Spinal cord (tissue), 10 donors: ENCODE results near the gene STARD4. TPM values are rescaled to one million over a fixed set of nuclear protein-coding genes. Genes with fewer than 3 reads are reported as not detected.
A peak's percentile ranks its signal among the peaks of the same experiment; 100 is the strongest.

Source experiments
- DNase-seq, 6 donors: peaks; one replicate each; pipeline versions ENCODE4 v3.0.0 to v3.0.0-alpha.2; 2013 to 2015; ENCODE audit warnings: low spot score in 6 of 6, low read depth in 4 of 6
- H3K27ac ChIP-seq: one replicate; pipeline ENCODE4 v1.5.1; 2013; ENCODE audit warnings: low read depth, low read length, control low read depth
- H3K27me3 ChIP-seq: one replicate; pipeline ENCODE4 v1.6.1; 2013; ENCODE audit warnings: low read length; ENCODE audit not compliant: control insufficient read depth, insufficient read depth
- H3K36me3 ChIP-seq: one replicate; pipeline ENCODE4 v1.6.1; 2013; ENCODE audit warnings: low read length; ENCODE audit not compliant: control insufficient read depth, insufficient read depth
- H3K4me1 ChIP-seq: one replicate; pipeline ENCODE4 v1.6.1; 2013; ENCODE audit warnings: low read length; ENCODE audit not compliant: control insufficient read depth, insufficient read depth
- H3K4me3 ChIP-seq: one replicate; pipeline ENCODE4 v1.5.1; 2013; ENCODE audit warnings: low read depth, low read length, control low read depth
- H3K9me3 ChIP-seq: one replicate; pipeline ENCODE4 v1.6.1; 2013; ENCODE audit warnings: low read length; ENCODE audit not compliant: control insufficient read depth, insufficient read depth
- whole genome bisulfite sequencing: methylation state at CpG from one replicate; pipeline ENCODE4 v1.1.5; 2013; ENCODE audit warnings: missing lambda C conversion rate; ENCODE audit not compliant: insufficient coverage; 5-methylcytosine and 5-hydroxymethylcytosine counted together
- polyA plus RNA-seq, 2 donors: library from polyadenylated mRNA; unstranded; fragments of 120-200 nt; gene quantifications; one replicate each; pipeline ENCODE4 v1.2.1, GENCODE V29; 2013; ENCODE audit not compliant: insufficient read length in 2 of 2
- total RNA-seq, 2 donors: library from RNA; depleted of rRNA in 1 of 2; stranded (reverse); fragments of 120-200 nt in 1 of 2; fragments of >200 nt in 1 of 2; gene quantifications; one replicate each; pipeline versions ENCODE4 v1.2.3 to v1.2.4, GENCODE V29; 2013 to 2014
- donor health status: healthy.

The STARD4 gene
- total and polyA plus RNA-seq, 4 donors, result 36.2 to 97.6 (median 50.8) TPM

DNA sequence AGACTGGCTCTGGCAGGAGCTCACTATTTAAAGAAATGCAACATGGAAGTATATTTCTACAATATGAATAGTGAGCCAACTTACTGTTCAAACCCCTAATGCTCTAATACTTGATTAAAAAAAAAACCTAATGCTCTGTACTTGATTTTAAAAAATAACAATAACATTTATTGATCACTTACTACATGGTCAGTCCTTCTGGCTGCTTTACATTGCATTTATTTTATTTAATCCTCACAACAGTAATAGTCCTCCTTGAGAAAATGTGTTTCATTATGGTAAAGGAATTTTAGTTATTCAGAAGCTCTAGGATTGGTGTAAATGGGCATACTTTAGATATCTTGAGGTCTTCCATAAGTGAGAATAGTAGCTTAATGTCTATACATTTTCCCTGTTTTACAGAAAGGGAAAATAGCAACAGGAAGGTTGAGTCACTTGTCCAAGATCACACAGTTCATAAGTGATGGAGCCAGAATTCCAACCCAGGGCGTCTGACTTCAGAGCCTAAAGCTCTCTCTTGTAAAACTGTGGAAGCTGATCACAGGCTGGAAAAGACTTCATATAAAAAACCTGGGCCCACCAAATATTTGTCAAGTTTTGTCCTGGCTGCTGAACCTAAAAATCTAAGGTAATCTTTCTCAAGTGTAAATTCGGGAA is 1.0 kb downstream of the STARD4 start:
- no peaks in the 10 kb centered on the region for H3K27me3 ChIP-seq
- H3K9me3 ChIP-seq, result no peaks in the 10 kb centered on the region
- peaks cover 6% of the 10 kb centered on the region for H3K4me1 ChIP-seq
- 0% methylated on average over 2 of the region's 2 CpGs for WGBS
- H3K27ac ChIP-seq, result peak overlapping the region; percentile 95
- H3K36me3 ChIP-seq, result no peaks in the 10 kb centered on the region
- H3K4me3 ChIP-seq, result peak overlapping the region; percentile 95
- DNase-seq, result no peak

DNA sequence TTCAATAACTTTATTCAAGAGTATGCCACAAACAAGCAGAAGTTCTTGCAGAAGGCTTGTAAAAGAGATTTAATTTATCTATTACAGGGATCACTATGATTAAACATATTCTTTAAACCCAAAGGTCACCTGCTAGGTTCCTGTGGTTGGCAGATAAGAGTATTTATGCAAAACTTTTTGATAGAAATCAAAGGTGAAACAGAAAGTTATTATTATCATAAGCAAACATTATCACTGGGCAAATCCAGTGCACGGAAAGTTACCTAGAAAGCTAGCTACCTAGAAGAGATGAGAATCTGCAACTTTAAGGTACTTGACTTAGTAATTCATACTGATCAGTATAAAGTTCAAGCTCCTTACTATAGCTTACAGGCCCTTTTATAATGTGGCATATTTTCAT is 3.2 kb downstream of the STARD4 start:
- Histone ChIP-seq H3K27me3 (no peaks in the 10 kb centered on the region), H3K36me3 (no peaks in the 10 kb centered on the region), H3K9me3 (no peaks in the 10 kb centered on the region), H3K4me3 (no peak overlapping the region), H3K27ac (no peak overlapping the region), H3K4me1 (peaks cover 6% of the 10 kb centered on the region)
- no CpG with 5 or more reads among the region's 1 CpG for WGBS
- no peak for DNase-seq

- peaks cover 6% of the 10 kb centered on the region for H3K4me1 ChIP-seq
- H3K9me3 ChIP-seq, result no peaks in the 10 kb centered on the region
- no peak overlapping the region for H3K27ac ChIP-seq
- H3K4me3 ChIP-seq, result no peak overlapping the region
- WGBS, result no CpG with 5 or more reads among the region's 4 CpGs
- peaks cover 3% of the 10 kb centered on the region for H3K36me3 ChIP-seq
- H3K27me3 ChIP-seq, result no peaks in the 10 kb centered on the region
- no peak for DNase-seq
These were observed 5.1 kb downstream of the STARD4 start for GRCh38 chr5:111507276-111507675.

- Histone ChIP-seq H3K4me1 (no peaks in the 10 kb centered on the region), H3K27ac (no peak overlapping the region), H3K4me3 (no peak overlapping the region), H3K36me3 (peaks cover 3% of the 10 kb centered on the region), H3K9me3 (no peaks in the 10 kb centered on the region), H3K27me3 (no peaks in the 10 kb centered on the region)
- DNase-seq, result no peak
- WGBS, result no CpG with 5 or more reads among the region's 1 CpG
These were observed 7.2 kb downstream of the STARD4 start for GRCh38 chr5:111505096-111505495.

DNA sequence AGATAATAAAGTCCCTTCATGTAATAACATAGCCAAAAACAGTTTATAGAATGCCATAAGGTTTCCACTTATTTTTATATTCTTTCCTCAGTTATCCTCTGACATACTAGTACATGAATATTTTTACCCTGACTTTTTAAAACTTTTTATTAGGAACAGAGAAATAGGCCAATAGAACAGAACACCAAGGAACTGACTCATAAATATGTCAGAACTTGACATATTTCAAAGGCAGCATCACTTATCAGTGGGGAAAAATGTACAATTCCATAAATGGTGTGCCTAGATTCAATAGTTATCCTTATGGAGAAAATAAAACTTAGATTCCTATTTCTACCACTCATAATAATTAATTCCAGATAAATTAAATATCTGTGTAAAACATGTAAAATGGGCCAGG is 9.4 kb downstream of the STARD4 start:
- Histone ChIP-seq H3K9me3 (no peaks in the 10 kb centered on the region), H3K27me3 (no peaks in the 10 kb centered on the region)
- DNase-seq, result no peak

GRCh38 chr5:111498346-111498745 is 14.0 kb downstream of the STARD4 start:
- no peak overlapping the region for H3K4me3 ChIP-seq
- no CpG with 5 or more reads among the region's 1 CpG for WGBS
- no peak overlapping the region for H3K27ac ChIP-seq
- H3K4me1 ChIP-seq, result no peaks in the 10 kb centered on the region
- H3K36me3 ChIP-seq, result peaks cover 5% of the 10 kb centered on the region
- H3K9me3 ChIP-seq, result no peaks in the 10 kb centered on the region
- H3K27me3 ChIP-seq, result no peaks in the 10 kb centered on the region
- DNase-seq, result no peak

More for the DNA sequence above, 9.4 kb downstream of the STARD4 start:
- Histone ChIP-seq H3K27ac (no peak overlapping the region), H3K4me1 (no peaks in the 10 kb centered on the region), H3K36me3 (peaks cover 6% of the 10 kb centered on the region), H3K4me3 (no peak overlapping the region)

GRCh38 chr5:111495159-111495558 is 17.2 kb downstream of the STARD4 start:
- DNase-seq, result peak in 1 of 6 donors; percentile 12
- no peak overlapping the region for H3K27ac ChIP-seq
- no peak overlapping the region for H3K4me3 ChIP-seq
- no peaks in the 10 kb centered on the region for H3K4me1 ChIP-seq
- no peaks in the 10 kb centered on the region for H3K9me3 ChIP-seq
- peaks cover 3% of the 10 kb centered on the region for H3K36me3 ChIP-seq
- no peaks in the 10 kb centered on the region for H3K27me3 ChIP-seq
- no CpG with 5 or more reads among the region's 1 CpG for WGBS

DNA sequence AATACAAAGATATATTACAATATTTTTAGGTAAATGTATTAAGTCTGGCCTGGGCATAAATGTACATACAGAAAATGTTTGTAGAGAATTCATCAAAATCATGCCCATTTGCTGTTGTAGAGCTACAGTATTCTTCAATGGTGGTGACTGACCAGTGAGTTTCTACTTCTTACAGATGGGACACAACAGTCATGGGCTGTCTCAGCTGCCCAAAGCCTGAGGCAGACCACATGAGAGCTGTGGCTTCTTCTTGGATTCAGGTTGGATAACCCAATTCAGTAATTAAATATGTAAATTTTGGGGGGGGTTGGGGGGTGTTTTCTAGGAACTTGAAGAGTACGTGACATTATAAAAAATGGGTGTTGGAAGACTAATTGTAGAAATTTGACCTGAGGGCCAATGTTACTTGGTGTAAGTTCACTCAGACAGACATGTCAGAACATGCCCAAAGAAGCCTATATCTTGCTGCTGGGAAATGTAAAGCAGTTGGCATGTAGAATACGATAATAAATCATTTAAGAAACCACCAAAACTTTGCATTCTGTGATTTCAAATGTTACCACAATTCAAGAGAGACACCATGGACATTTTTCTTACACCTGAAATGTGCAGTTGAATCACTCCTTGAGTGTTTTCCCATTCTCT is 17.9 kb downstream of the STARD4 start:
- no peak for DNase-seq
- Histone ChIP-seq H3K27ac (no peak overlapping the region), H3K27me3 (no peaks in the 10 kb centered on the region), H3K4me1 (no peaks in the 10 kb centered on the region), H3K4me3 (no peak overlapping the region), H3K9me3 (no peaks in the 10 kb centered on the region), H3K36me3 (peaks cover 2% of the 10 kb centered on the region)
- WGBS, result 100% methylated on average over 1 of the region's 2 CpGs

GRCh38 chr5:111493031-111493430 is 19.3 kb downstream of the STARD4 start:
- H3K4me3 ChIP-seq, result no peak overlapping the region
- H3K9me3 ChIP-seq, result no peaks in the 10 kb centered on the region
- H3K27ac ChIP-seq, result no peak overlapping the region
- H3K36me3 ChIP-seq, result no peaks in the 10 kb centered on the region
- WGBS, result no CpG with 5 or more reads among the region's 2 CpGs
- no peaks in the 10 kb centered on the region for H3K4me1 ChIP-seq
- no peak for DNase-seq
- H3K27me3 ChIP-seq, result no peaks in the 10 kb centered on the region

DNA sequence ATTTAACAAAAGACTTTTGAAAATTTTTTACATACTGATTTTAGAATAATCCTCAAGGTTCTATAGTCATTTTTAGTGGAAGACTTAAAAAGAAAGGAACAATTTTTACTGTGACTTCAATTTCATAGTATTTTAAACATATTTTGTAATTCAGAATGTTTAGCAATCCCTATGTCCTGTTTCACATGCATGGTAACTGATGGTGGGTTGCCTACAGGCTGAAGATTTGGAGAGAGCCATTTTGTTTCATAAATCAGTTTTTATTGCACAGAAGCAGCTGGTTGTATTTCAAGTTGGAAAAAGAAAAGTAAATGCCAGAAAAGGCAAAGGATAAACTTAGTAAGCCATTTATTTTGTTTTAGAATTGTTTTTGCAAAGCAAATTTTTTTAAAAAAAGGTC is 24.0 kb downstream of the STARD4 start:
- Histone ChIP-seq H3K9me3 (no peaks in the 10 kb centered on the region), H3K27ac (no peak overlapping the region), H3K27me3 (no peaks in the 10 kb centered on the region), H3K36me3 (peaks cover 4% of the 10 kb centered on the region), H3K4me1 (no peaks in the 10 kb centered on the region), H3K4me3 (no peak overlapping the region)
- no peak for DNase-seq
